ENCODE measurements around the gene TMEM223. TPM values are rescaled to one million over a fixed set of nuclear protein-coding genes. Genes with fewer than 3 reads are reported as not detected.

The TMEM223 gene
- total and polyA plus RNA-seq, 9 of the 15 experiments (the other 6 are each of a cell fraction or from before 2014, with no cell fraction given), result 5.9 to 34.5 (median 19.6) TPM

DNA sequence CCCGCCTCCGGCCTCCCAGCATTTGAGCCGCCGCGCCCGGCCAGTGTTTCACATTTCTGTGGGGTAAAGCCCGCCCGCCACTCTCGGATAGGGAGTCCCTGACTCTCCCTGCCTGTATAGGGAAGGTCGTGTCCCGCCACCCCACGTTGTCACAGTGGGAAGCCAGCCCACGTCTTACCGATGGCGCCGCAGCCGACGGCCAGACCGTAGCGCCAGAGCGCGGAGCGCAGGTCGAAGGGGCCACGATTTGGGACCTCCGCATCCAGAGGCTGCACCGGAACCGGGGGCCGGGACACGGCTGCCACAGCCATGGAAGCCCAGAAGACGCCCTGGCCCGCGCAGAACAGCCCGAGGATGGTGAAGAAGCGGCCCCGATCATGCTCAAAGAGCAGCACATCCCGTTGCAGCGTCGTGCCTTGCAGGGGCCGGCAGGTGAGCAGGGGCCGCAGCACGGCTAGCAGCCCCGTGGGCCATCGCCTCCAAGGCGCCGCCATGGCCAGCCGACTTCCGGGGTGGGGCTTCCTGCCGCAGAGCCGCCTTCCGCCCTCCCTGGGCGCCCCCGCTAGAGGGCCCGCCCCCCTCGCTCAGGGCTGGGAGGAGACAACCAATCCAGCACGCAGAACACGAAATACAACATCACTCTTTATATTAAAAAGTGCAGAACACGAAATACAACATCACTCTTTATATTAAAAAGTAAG, at the start of gene TMEM223 (continued):
- no peak for TF ChIP-seq BMI1 (IDR thresholded peaks at IDR 0.05; ENCODE audit: low read length)
- no peak for TF ChIP-seq CBX2 (IDR thresholded peaks at IDR 0.05; ENCODE audit: insufficient read depth, low read length, poor library complexity, severe bottlenecking)
- TF ChIP-seq POLR2B (IDR thresholded peaks at IDR 0.05; ENCODE audit: low read depth, partially characterized antibody), result peak; percentile 92
- no peak for TF ChIP-seq EWSR1 (IDR thresholded peaks at IDR 0.05; ENCODE audit: borderline replicate concordance, low read depth, partially characterized antibody)
- peak; percentile 93 for TF ChIP-seq GABPB1 (CRISPR knock-in tag; IDR thresholded peaks at IDR 0.05)
- no peak for TF ChIP-seq SMC3 (conservative IDR thresholded peaks at IDR 0.05; ENCODE audit: insufficient read depth, low read depth, low read length)
- TF ChIP-seq NR1H2 (CRISPR knock-in tag; IDR thresholded peaks at IDR 0.05), result peak; percentile 97
- TF ChIP-seq HOXB6 (CRISPR knock-in tag; IDR thresholded peaks at IDR 0.05; ENCODE audit: borderline replicate concordance), result no peak
- TF ChIP-seq DMBX1 (CRISPR knock-in tag; IDR thresholded peaks at IDR 0.05; ENCODE audit: borderline replicate concordance), result no peak
- no peak for TF ChIP-seq PTRF (tag; IDR thresholded peaks at IDR 0.05)
- TF ChIP-seq ZNF140 (CRISPR knock-in tag; IDR thresholded peaks at IDR 0.05), result no peak
- TF ChIP-seq, protein P1, sequence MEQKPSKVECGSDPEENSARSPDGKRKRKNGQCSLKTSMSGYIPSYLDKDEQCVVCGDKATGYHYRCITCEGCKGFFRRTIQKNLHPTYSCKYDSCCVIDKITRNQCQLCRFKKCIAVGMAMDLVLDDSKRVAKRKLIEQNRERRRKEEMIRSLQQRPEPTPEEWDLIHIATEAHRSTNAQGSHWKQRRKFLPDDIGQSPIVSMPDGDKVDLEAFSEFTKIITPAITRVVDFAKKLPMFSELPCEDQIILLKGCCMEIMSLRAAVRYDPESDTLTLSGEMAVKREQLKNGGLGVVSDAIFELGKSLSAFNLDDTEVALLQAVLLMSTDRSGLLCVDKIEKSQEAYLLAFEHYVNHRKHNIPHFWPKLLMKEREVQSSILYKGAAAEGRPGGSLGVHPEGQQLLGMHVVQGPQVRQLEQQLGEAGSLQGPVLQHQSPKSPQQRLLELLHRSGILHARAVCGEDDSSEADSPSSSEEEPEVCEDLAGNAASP (IDR thresholded peaks at IDR 0.05), result no peak
- TF ChIP-seq EP400 (IDR thresholded peaks at IDR 0.05), result peak; percentile 86; the same call in 1 of the 2 replicates
- no peak for TF ChIP-seq ZNF561 (CRISPR knock-in tag; conservative IDR thresholded peaks at IDR 0.05)
- no peak for TF ChIP-seq HNRNPK (IDR thresholded peaks at IDR 0.05; ENCODE audit: low read depth, low read length, poor library complexity, severe bottlenecking)
- no peak for TF ChIP-seq MTA1 (IDR thresholded peaks at IDR 0.05; ENCODE audit: borderline replicate concordance)
- TF ChIP-seq, protein P2, sequence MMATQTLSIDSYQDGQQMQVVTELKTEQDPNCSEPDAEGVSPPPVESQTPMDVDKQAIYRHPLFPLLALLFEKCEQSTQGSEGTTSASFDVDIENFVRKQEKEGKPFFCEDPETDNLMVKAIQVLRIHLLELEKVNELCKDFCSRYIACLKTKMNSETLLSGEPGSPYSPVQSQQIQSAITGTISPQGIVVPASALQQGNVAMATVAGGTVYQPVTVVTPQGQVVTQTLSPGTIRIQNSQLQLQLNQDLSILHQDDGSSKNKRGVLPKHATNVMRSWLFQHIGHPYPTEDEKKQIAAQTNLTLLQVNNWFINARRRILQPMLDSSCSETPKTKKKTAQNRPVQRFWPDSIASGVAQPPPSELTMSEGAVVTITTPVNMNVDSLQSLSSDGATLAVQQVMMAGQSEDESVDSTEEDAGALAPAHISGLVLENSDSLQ (IDR thresholded peaks at IDR 0.05), result no peak; the same call in 1 of the 2 replicates
- TF ChIP-seq CBFA2T3 (IDR thresholded peaks at IDR 0.05), result no peak
- TF ChIP-seq, protein P3, sequence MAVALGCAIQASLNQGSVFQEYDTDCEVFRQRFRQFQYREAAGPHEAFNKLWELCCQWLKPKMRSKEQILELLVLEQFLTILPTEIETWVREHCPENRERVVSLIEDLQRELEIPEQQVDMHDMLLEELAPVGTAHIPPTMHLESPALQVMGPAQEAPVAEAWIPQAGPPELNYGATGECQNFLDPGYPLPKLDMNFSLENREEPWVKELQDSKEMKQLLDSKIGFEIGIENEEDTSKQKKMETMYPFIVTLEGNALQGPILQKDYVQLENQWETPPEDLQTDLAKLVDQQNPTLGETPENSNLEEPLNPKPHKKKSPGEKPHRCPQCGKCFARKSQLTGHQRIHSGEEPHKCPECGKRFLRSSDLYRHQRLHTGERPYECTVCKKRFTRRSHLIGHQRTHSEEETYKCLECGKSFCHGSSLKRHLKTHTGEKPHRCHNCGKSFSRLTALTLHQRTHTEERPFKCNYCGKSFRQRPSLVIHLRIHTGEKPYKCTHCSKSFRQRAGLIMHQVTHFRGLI (CRISPR knock-in tag; IDR thresholded peaks at IDR 0.05), result no peak
- no peak for TF ChIP-seq BRD4 (IDR thresholded peaks at IDR 0.05)
- no peak for TF ChIP-seq ZNF644 (tag; IDR thresholded peaks at IDR 0.05; ENCODE audit: low read depth)
- TF ChIP-seq PURB (CRISPR knock-in tag; IDR thresholded peaks at IDR 0.05; ENCODE audit: low read depth), result no peak
- no peak for TF ChIP-seq NR3C1 (CRISPR knock-in tag; IDR thresholded peaks at IDR 0.05)
- TF ChIP-seq CHD4 (IDR thresholded peaks at IDR 0.05; ENCODE audit: insufficient read depth, insufficient replicate concordance, low read depth, low read length, poor library complexity, severe bottlenecking), result no peak
- no peak for TF ChIP-seq PHB2 (IDR thresholded peaks at IDR 0.05; ENCODE audit: low read depth)
- no peak for TF ChIP-seq ZNF707 (CRISPR knock-in tag; conservative IDR thresholded peaks at IDR 0.05)
- TF ChIP-seq ILK (tag; IDR thresholded peaks at IDR 0.05; ENCODE audit: borderline replicate concordance, low read depth), result no peak

Measured in K562 (cell line).